ENCODE results near the gene TUBA4A. TPM values are rescaled to one million over a fixed set of nuclear protein-coding genes. Genes with fewer than 3 reads are reported as not detected.

Gene TUBA4A
- total and polyA plus RNA-seq, 9 of the 15 experiments (the other 6 are each of a cell fraction or from before 2014, with no cell fraction given): 25.1 to 174 (median 42.4) TPM

DNA sequence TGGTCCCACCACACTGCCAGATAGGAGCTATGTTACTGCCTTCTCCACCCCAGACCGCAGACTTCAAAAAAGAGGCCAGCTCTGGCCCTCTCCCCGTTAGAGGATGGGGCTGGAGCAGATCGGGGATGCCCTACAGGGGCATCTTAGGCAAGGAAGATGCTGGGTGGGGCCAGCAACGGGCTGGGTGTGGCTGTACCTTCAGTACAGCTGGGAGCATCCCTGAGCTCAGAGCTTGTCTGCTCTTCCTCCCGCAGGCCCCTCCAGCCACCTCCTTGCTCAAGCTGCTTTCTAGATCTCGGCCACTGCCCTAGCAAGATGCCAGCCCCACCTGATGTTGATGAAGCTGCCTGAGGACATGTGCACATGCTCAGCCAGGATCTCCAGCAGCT lies 45.6 kb upstream of the TUBA4A start:
- no peak overlapping the region for H3K4me2 ChIP-seq (ENCODE audit: insufficient read depth, low read length)
- no peak for ATAC-seq
- no TSS peak for BruUV-seq (replicated peaks)
- ChIA-PET POLR2A (interaction anchor here (0.8 to 0.9 kb wide), 2 partner anchors 10 to 20 kb away, joined by 3 to 5 read pairs; partner anchors contain the start of genes DNAJB2 and PTPRN), CTCF (ENCODE audit: low intra/inter-chr PET ratio) (interaction anchor here (0.5 to 1.7 kb wide), 6 partner anchors 16 to 241 kb away, joined by 3 to 10 read pairs (median 4); partner anchors contain the start of genes DNAJB2 and NHEJ1)
- H3K9me3 ChIP-seq (replicated peaks; ENCODE audit: control insufficient read depth, insufficient read depth, low read depth, low read length): no peaks in the 10 kb centered on the region
- peak overlapping the region in 1 of 2 experiments; percentile 79; a peak in 1 of 4 replicates for H3K9ac ChIP-seq (ENCODE audit: insufficient read depth in 1 of 2, low read depth in 2 of 2, low read length in 2 of 2)
- FAIRE-seq: no peak
- no peak overlapping the region for H2AFZ ChIP-seq (ENCODE audit: low read depth, low read length)
- H3K79me2 ChIP-seq (ENCODE audit: control insufficient read depth, insufficient read depth, low read length): no peaks in the 10 kb centered on the region
- DNase-seq (ENCODE audit: extremely low read depth in 1 of 4, low spot score in 3 of 4): no peak
- no peaks in the 10 kb centered on the region for H4K20me1 ChIP-seq (replicated peaks; ENCODE audit: control insufficient read depth, insufficient read depth, low read length)
- intact Hi-C loops (cut with micrococcal nuclease): loop anchor here (5.0 kb wide), 2 partner anchors 53 to 72 kb away; partner anchors contain the start of genes ANKZF1 and ATG9A
- TF ChIP-seq ZNF57 (CRISPR knock-in tag; IDR thresholded peaks at IDR 0.05) (no peak), MYBL2 (IDR thresholded peaks at IDR 0.05; ENCODE audit: low read depth) (no peak), MYBL2 (CRISPR knock-in tag; IDR thresholded peaks at IDR 0.05; ENCODE audit: borderline replicate concordance) (no peak)
- no peaks in the 10 kb centered on the region for H3K9me1 ChIP-seq (ENCODE audit: control insufficient read depth, insufficient read depth, low read length)
- H3K4me3 ChIP-seq: no peak overlapping the region
- in situ Hi-C loops (cut with MboI): no loop called here
- no peak overlapping the region for H3K27ac ChIP-seq (ENCODE audit: extremely low read depth, low read depth, low read length)
- no peaks in the 10 kb centered on the region for H3K36me3 ChIP-seq (ENCODE audit: control insufficient read depth, insufficient read depth, low read length)
- 28% methylated on average over 6 of the region's 6 CpGs for WGBS (ENCODE audit: insufficient coverage, low coverage, missing lambda C conversion rate)
- peaks cover 8 to 42% of the 10 kb centered on the region in 2 experiments for H3K27me3 ChIP-seq (ENCODE audit: control insufficient read depth in 2 of 2, insufficient read depth in 2 of 2, low read length in 2 of 2)
- H3K4me1 ChIP-seq (replicated peaks in 1 of 2; ENCODE audit: control insufficient read depth in 2 of 2, insufficient read depth in 2 of 2, low read length in 2 of 2): peaks cover 18 to 36% of the 10 kb centered on the region in 2 experiments; a peak in 4 of 5 replicates

DNA sequence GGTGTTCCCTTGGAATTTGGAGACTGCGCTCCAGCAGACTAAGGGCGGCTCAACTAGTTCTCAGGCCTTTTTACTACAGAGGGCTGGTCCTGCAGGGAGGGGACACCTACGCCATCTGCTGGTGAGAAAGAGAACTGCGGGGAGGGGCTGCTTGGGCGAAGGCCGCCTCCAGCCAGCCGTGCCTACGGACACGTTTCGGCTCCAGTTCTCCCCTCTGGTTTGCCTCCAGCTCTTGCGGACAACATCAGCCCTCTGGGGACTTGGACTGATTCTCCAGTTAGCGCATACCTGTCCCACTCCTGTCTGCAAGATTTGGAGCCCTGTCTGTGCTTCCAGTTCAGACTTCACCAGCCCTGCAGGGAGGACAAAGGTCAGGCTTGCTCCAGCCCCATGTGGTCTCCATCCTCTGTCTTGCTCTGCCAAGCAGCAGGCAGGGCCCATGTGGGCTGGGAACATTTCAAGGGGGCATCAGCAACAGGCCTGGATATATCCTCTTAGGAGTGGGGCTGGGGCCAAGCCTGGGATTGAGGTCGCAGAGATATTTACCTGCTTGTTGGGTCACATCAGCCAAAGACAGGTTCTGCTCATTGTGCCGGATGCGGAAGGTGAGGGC lies 45.1 kb upstream of the TUBA4A start:
- H3K9ac ChIP-seq (ENCODE audit: insufficient read depth in 1 of 2, low read depth in 2 of 2, low read length in 2 of 2): peak overlapping the region in 1 of 2 experiments; percentile 79; a peak in 1 of 4 replicates
- TF ChIP-seq ZBTB7A (IDR thresholded peaks at IDR 0.05; ENCODE audit: borderline replicate concordance, control insufficient read depth, low read depth, low read length) (peak; percentile 17; the same call in 1 of the 2 replicates), DEAF1 (CRISPR knock-in tag; IDR thresholded peaks at IDR 0.05) (peak; percentile 53; the same call in 1 of the 2 replicates), ZNF197 (CRISPR knock-in tag; IDR thresholded peaks at IDR 0.05; ENCODE audit: low read depth) (no peak), CBX8 (IDR thresholded peaks at IDR 0.05; ENCODE audit: borderline replicate concordance, extremely low read depth, low read depth, low read length, poor library complexity, severe bottlenecking) (no peak), PTTG1 (tag; IDR thresholded peaks at IDR 0.05; ENCODE audit: low read depth) (no peak), NR2C2 (CRISPR knock-in tag; IDR thresholded peaks at IDR 0.05) (no peak), NR2C2 (tag; IDR thresholded peaks at IDR 0.05) (no peak), ESRRA (IDR thresholded peaks at IDR 0.05; ENCODE audit: borderline replicate concordance, low read depth) (0 out of 2 replicates have a peak, but pooled peaks have one; percentile 28), L3MBTL2 (IDR thresholded peaks at IDR 0.05) (0 out of 2 replicates have a peak, but pooled peaks have one; percentile 22)

More for the DNA sequence above, 45.1 kb upstream of the TUBA4A start:
- CTCF ChIA-PET (ENCODE audit: low intra/inter-chr PET ratio): interaction anchor here (0.5 to 1.7 kb wide), 6 partner anchors 17 to 240 kb away, joined by 3 to 10 read pairs (median 4); partner anchors contain the start of genes DNAJB2 and NHEJ1
- POLR2A ChIA-PET: interaction anchor here (0.6 to 0.9 kb wide), 2 partner anchors 20 to 579 kb away, joined by 3 to 5 read pairs; partner anchors contain the start of gene DNAJB2
- FAIRE-seq (peak; percentile 87), DNase-seq (ENCODE audit: extremely low read depth in 1 of 4, low spot score in 3 of 4) (peak; percentile 81 to 85 (median 84)), ATAC-seq (peak; percentile 74)
- Histone ChIP-seq H3K27ac (ENCODE audit: extremely low read depth, low read depth, low read length) (no peak overlapping the region), H3K4me3 (no peak overlapping the region), H3K9me3 (replicated peaks; ENCODE audit: control insufficient read depth, insufficient read depth, low read depth, low read length) (no peaks in the 10 kb centered on the region), H3K36me3 (ENCODE audit: control insufficient read depth, insufficient read depth, low read length) (no peaks in the 10 kb centered on the region), H3K4me1 (replicated peaks in 1 of 2; ENCODE audit: control insufficient read depth in 2 of 2, insufficient read depth in 2 of 2, low read length in 2 of 2) (peaks cover 22 to 41% of the 10 kb centered on the region in 2 experiments; a peak in 4 of 5 replicates), H2AFZ (ENCODE audit: low read depth, low read length) (peak overlapping the region; percentile 89), H3K4me2 (ENCODE audit: insufficient read depth, low read length) (peak overlapping the region; percentile 35; the same call in 1 of the 2 replicates), H3K27me3 (ENCODE audit: control insufficient read depth in 2 of 2, insufficient read depth in 2 of 2, low read length in 2 of 2) (peaks cover 8 to 42% of the 10 kb centered on the region in 2 experiments), H3K79me2 (ENCODE audit: control insufficient read depth, insufficient read depth, low read length) (no peaks in the 10 kb centered on the region), H3K9me1 (ENCODE audit: control insufficient read depth, insufficient read depth, low read length) (no peaks in the 10 kb centered on the region), H4K20me1 (replicated peaks; ENCODE audit: control insufficient read depth, insufficient read depth, low read length) (no peaks in the 10 kb centered on the region)
- intact Hi-C loops (cut with micrococcal nuclease) (loop anchor here (1.0 to 5.0 kb wide), 4 partner anchors 53 to 139 kb away; partner anchors contain the start of genes ANKZF1, ATG9A and NHEJ1), in situ Hi-C loops (cut with MboI) (no loop called here)
- no TSS peak for BruUV-seq (replicated peaks)
- WGBS (ENCODE audit: insufficient coverage, low coverage, missing lambda C conversion rate): 22% methylated on average over 12 of the region's 15 CpGs
